HG03342 (cell line): Measurements from ENCODE around the gene CLEC6A.
"Not testable (repeated sequence)": the region's sequence is repeated elsewhere in the genome, so short reads cannot be mapped to it uniquely, and the experiment has no call there.

Experiments used
- ATAC-seq: cut with Tn5 transposase; IDR thresholded peaks from one replicate; pipeline ENCODE4 v1.9.1; 2021; ENCODE audit warnings: mild to moderate bottlenecking, moderate library complexity; ENCODE audit not compliant: unreplicated experiment

CLEC6A gene

DNA sequence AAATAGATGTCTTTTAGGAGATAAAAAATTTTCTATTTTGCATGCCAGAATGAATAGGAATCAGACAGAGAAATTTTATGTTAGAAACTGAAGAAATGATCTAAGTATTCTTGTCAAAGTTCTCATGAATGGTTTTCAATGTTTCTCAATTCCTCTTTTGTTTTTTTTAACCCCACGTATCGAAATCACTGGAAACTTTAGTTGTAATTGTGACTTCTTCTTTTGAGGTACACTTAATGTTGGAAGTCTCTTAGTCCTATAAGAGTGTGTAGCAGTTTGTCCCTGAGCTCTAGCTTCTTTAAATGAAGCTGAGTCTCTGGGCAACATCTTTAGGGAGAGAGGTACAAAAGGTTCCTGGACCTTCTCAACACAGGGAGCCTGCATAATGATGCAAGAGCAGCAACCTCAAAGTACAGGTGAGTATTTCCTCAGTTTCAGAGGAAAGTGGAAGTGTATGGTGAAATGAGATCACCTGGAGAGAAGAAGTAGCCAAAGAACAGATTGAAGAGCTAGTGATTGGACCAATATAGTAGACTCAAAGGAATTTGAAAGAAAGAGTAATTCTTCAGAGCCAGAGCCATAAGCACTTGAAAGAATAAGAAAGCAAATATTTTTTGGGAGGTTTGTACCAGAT is at the start of gene CLEC6A:
Gene CLEC6A (plus strand): TSS at position 236 of the 634 bp plus-strand sequence. CDS start 150 bp downstream, at position 386.
- ATAC-seq, result no peak

DNA sequence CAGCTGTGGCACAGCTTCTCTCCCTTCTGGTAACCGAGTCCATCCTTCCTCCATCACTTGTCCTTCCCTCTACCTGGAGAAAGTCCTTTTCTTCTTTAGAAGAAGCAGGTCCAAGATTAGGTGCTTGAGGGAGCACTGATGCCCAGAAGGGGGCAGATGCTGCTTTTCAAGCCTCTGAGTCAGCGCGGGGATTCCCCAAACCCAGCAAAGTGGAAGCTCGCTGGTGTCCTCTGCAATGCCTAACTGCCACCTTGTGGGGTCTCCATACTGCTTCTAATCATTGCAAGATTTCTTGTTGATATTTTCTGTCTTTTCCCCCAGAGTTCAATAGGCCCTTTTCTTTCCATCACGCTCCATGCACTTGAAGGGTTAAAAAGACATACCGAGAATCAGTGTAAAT is 36.2 kb upstream of the CLEC6A start:
- ATAC-seq, result not testable (repeated sequence)

DNA sequence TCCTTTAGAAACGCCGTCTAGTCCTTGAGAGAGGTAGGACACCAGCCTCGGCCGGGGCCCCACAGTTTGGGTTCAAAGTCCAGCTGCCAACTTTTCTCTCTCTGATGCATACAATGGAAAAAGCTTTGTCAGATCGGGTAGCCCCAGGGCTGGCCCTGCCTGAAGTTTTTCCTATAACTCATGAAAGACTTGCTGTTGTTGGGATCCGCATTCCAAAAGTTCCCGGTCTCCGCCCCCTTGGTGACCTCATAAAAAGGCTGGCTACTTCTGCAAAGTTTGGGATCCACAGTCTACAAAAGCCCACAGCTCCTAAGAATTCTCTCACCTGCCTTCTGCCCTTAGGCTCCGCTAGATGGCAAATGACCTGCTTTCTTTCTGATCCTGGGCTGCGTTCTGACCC is 35.3 kb upstream of the CLEC6A start:
- ATAC-seq, result no peak

DNA sequence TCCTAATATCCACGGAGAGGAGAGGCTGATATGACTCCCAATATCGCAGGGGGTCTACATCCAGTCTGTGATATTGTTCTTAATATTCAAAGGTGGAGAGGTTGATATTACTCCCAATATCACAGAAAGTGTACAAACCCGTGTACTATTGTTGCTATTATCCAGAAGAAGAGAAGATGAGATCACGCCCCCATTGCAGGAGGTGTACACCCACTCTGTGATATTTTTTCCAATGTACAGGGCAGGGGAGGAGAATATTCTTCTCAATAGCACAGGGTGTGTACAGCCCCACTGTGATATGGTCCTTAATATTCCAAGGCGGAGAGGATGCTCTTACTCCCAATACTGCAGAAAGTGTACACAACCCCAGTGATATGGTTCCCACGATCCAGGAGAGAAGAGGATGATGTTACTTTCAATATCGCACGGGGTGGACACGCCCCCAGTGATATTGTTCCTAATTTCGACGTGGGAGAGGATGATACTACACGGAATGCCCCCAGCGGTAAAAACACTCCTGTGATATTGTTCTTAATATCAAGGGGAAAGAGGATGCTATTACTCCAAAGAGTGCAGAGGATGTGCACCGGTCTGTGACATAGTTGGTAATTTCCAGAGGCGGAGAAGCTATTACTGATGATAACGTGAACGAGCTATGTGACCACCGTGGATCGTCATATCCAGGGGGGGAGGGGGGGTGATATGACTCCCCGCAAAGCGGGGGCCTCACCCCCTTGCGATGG is 11.1 kb upstream of the CLEC6A start:
- not testable (repeated sequence) for ATAC-seq

DNA sequence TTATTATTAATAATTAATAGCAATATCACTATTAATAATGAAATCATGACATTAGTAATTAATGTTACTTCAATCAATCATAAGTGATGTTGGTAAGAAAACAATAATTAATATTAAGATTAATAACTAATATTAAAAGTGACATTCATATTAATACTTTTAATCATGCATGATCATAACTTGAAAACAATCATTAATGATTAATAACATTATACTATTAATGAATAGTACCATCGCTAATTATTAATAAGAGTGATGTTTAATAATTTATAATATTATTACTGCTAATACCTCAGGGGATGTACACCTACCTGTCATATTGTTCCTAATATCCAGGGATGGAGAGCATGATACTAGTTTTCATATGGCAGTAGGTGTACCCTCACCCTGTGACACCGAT is 10.0 kb upstream of the CLEC6A start:
- ATAC-seq, result no peak

DNA sequence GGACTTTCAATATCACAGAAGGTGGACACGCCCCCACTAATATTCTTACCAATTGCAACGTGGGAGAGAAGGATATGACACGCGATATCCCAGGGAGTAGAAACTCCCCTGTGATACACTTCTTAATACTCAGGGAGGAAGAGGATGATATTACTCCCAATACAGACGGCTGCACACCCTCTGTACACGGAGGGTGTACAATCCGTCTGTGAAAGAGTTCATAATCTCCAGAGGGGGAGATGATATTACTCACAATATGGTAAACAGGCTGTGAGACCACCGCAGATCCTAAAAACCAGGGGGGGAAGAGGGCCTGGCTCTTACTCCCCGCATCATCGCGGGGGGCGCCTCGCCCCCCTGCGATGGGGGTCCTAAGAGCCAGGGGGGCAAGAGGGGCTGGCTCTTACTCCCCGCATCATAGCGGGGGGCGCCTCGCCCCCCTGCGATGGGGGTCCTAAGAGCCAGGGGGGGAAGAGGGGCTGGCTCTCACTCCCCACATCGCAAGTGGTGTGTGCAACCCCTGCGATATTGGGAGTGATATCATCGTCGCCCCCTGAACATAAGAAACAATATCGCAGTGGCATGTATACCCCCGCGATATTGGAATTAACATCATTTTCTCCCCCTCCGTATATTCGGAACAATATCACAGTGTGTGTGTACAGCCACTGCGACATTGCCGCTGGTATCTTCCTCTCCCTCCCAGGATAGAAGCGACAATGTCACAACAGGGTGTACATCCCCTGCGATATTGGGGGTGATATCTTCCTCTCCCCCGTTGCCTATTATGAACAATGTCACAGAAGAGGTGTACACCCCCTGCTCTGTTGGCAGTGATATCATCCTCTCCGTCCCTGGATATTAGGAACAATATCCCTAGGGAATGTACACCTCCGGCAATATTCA is 8.9 kb upstream of the CLEC6A start:
- ATAC-seq, result no peak

DNA sequence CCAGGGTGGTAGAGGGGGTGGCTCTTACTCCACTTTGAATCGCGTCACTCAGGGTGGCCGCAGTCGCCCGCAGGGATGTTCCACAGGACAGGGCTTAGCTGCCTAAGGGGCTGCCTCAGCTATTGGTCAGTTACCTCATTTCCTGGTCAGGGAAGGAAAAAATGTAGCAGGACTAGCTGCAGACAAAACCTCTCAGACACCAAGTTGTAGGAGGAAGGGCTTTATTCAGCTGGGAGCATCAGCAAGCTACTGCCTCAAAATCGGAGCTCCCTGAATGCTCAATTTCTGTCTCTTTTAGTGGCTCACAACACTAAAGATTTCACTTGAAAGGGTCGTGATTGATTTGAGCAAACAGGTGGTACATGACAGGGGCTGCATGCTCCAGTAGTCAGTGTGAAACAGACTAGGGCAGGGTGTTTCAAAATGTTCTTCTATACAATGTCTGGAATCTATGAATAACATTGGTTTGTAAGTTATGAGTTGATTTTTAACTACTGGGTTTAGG is 6.4 kb upstream of the CLEC6A start:
- ATAC-seq, result peak; percentile 38

DNA sequence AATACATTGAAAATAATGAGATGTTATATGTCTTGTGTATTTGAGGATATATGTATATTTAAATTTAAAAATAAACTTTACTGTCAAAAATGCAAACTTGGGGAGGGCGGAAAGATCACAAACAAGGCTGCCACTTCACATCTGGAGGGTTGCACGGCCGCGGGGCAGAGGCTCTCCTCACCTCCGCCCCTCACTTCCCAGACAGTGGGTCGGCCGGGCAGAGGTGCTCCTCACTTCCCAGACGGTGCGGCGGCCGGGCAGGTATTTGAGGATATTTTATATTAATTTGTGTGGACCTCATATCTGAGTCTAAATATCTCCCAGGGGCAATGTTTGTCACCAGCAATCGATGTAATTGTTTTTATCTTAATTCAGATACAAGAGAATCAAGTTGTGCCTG is 3.7 kb upstream of the CLEC6A start:
- ATAC-seq, result no peak

DNA sequence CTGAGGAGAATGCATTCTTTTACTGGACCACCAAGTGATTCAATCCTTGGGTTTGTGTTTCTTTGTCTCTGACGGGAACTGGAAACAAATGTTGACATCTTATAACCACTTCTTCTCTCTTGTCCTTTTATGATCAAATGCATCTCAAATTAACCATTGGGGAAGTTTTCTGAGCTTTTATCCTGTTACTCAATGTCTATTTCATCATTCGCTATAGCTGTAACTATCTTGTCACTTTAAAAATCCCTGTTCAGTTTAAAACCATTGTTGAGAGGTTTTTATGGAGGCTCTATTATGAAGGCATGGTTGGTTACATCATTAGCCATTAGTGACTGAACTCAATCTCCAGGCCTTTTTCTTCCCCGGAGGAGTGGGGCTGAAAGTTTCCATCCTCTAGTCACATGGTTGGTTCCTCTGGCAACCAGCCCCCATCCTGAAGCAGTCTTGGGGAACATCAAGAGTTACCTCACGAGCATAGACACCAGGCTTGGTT is 2.7 kb upstream of the CLEC6A start:
- no peak for ATAC-seq

DNA sequence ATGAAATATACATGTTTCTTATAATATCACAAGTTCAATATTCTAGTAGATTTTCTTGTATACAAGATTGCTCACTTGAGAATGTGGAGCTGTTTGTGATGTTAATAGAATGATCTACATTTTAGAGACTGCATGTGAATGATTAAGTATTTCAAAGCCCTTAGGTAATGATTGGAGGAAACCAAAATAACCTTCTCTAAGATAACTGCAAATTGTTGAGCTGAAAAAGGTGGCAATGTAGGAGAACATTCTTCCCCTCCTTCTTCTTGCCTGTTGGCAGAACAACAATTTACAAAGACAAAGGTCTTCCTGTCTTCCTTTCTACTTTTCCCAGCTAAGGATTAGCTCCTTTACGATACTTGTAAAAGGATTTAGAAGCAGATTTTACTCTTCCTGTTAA is 2.0 kb upstream of the CLEC6A start:
- ATAC-seq, result no peak

DNA sequence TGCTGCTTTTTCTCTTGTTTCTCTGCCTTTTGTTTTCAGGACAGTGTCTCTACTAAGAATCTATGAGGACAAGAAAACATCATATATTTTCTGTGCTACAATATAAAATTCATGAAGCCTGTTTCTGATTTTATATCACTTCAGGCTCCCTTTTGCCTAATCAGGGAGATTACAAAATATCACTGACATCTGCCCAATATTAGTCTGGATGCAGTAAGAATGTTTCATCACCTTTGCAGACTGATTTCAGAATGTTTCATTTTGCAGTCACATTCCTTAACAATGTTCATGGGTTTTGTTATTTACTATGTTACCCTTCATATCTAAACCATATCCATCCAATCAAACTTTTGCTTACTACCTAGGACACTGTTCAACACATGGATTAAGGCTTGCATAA is 491 bp upstream of the CLEC6A start:
- no peak for ATAC-seq

DNA sequence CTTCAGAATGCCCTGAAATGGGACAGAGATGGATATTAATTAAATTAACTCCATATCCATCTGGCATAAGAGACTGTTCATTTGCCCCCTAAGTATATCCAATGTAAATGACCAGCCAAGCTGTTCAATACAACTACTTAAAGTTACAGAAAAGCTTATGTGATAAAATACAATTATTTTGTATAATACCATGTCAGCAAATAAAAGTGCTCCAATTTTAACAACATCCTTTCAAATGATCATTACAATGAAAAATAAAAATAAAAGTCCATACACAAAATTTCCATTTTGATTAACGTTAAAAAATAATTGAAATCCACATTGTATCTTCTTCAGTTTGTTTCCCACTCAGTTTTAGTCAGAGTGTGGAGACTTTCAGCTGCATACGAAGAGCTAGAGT is 5.7 kb downstream of the CLEC6A start:
- no peak for ATAC-seq

DNA sequence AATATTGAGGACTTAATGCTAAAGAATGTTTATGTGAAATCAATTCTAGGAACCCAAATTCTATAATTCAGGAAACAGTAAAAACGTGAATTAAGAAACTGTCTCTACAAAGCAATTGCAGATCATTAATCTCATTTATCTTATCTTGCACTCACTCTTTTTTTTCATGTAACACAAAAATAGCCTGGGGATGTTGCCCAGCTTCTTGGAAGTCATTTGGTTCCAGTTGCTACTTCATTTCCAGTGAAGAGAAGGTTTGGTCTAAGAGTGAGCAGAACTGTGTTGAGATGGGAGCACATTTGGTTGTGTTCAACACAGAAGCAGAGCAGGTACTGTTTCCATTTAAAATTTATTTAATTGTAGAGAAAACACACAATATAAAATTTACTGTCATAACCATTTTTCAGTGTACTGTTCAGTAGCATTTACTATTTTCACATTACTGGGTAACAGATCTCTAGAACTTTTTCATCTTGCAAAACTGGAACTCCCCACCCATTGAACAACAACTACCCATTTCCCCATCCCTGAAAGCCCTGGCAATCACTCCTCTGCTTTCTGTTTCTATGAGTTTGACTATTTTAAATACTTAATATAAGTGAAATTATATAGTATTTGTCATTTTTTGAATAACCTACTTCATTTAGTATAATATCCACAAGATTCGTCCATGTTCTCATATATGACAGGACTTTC is 9.7 kb downstream of the CLEC6A start:
- no peak for ATAC-seq

DNA sequence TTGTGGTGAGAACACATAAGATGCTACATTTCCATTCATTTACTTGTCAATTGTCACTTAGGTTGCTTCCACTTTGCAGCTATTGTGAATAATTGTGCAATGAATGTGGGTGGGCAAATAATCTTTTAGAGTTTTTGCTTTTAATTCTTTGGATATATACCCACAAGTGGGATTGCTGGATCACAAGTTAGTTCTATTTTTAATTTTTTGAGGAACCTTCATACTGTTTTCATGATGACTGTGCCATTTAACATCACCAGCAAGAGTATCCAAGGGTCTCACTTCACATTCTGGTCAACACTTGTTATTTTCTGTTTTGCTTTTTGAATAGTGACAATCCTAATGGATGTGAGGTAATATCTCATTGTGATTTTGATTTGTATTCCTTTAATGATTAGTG is 10.5 kb downstream of the CLEC6A start:
- no peak for ATAC-seq

DNA sequence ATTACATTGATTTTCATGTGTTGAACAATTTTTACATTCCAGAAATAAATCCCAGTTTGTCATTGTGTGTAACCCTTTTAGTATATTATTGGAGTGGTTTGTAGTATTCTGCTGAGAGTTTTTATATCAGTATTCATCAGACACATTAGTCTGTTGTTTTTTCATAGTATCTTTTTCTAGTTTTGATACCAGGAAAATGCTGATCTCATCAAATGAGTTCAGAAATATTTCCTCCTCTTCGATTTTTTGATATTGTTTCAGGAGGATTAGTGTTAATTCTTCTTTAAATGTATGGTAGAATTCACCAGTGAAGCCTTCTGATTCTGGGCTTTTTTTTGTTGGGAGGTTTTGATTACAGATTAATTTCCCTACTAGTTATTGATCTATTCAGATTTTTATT is 15.3 kb downstream of the CLEC6A start:
- no peak for ATAC-seq

DNA sequence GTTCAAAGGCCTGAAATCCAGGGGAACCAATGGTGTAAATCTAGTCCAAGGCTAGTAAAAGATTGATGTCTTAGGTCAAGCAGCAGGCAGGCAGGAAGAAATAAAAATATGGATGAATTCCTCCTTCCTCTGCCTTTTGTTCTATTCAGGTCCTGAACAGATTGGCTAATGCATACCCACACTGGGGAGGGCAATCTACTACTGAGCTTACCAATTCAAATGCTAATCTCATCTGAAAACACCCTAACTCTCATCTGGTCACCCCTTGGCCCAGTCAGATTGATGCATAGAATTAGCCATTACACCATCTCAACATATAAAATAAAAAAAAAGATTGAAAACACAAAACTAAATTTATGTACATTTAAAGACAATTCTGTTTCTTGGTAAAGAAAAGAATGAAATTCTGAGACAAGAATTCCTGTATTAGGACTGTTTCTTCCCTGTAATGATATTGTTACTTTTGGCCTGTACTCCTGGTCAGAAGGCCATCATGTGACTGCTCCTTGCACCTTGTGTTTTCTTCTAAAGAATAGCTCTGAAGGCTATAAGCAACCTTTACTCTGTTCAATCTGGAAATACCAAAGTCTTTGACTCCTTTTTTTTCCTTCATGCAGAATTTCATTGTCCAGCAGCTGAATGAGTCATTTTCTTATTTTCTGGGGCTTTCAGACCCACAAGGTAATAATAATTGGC is 19.9 kb downstream of the CLEC6A start:
- no peak for ATAC-seq

DNA sequence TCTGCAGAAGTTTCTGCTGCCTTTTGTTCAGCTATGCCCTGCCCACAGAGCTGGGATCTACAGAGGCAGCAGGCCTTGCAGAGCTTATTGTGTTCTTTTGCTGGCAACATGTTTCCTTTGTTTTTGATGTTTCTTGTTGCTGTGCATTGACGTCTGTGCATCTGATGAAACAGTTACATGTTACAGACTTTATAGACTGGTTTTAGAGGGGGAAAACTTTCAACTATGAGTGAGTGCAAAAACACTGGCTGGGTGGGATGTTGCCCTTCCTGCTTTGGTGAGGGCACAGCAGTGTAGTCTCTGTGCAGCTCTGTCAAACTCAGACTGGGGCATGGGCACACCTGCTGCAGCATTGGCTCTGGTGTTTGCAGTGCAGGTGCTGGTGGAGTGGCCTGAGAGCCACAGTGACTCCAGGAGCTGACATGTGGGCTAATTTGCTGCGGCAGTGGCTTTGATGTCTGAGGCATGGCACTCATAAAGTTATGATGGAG is 26.9 kb downstream of the CLEC6A start:
- ATAC-seq, result no peak

DNA sequence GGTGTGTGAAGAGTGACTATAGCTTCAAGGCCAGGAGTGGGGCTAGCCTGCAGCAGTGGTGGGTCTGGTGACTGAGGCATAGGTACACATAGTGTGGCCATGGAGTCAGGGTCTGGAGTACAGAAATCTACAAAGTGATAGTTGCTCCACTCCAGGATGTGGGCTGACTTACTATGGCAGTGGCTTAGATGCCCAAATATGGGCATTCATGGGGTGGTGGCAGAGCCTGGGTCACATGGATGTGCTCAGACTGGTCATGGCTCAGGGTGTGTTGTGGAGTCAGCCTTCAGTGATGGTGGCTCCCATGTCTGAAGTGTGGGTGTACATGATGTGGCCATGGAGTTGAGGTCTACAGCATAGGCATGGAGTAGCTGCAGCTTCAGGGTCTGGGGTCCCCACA is 27.3 kb downstream of the CLEC6A start:
- no peak for ATAC-seq

DNA sequence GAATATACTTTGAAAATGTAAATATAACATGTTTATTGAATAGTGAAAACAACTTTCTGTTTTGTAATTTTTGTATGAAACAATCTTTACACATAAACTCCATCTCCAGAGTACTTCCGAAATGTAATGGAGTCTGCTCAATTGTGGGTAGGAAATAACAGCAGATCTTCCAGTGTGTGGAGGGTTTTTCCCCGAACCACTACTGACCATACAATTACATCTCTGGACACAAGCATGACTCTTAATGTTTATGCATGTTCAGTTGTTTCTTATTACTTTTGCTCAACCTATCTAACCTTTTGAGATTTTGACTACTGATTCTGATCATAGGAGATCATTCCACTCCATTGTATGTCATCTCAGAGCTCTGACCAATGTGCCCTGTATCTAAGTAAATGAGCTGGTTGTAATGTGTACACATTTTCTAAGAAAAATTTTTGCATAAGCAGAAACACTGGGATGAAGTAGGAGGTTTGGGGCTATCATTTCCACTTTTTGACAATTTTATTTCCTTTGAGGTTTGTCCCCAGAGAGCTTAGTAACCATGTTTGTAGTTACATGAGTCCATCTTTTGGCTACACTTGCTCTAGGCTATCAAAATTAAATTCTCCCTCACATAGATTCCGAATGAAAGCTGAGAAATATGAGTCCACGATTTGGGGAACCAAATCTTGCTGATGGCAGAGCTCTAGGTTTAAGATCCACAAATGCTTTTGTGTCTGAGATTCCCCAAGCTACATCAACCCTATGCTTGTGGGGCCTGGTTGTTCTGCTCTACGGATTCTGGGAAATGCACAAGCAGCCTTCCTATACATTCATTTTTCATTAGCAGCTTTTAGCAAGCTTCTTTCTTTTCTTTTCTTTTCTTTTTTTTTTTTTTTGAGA is 36.1 kb downstream of the CLEC6A start:
- ATAC-seq, result no peak
